GM19099 (cell line): Measurements from ENCODE around the gene BCL2L11.

Source experiments
- POLR2A ChIP-seq: IDR thresholded peaks from 3 replicates; pipeline ENCODE4 v1.6.1; 2011; ENCODE audit warnings: low read depth; ENCODE audit not compliant: insufficient read length; ENCODE audit errors: extremely low read depth

BCL2L11 gene

GRCh38 chr2:111186933-111187332, 66.2 kb downstream of the BCL2L11 start:
- TF ChIP-seq POLR2A, result no peak

DNA sequence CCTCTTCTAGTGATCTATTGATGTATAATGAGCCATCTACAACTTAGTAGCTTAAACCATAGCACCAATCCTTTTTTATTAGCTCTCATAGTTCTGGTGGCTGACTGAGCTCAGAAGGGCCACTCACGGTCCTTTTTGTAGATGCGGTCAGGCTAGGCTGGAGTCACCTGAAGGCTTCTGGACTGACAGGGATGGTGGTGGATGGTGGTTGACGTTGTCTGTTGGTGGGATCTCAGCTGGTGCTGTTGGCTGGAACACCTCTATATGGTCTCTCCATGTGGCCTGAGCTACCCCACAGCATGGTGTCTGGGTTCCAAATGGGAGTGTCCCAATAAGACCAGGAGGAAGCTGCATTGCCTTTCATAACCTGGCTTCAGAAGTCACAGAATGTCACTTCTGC, 68.0 kb downstream of the BCL2L11 start:
- no peak for TF ChIP-seq POLR2A

DNA sequence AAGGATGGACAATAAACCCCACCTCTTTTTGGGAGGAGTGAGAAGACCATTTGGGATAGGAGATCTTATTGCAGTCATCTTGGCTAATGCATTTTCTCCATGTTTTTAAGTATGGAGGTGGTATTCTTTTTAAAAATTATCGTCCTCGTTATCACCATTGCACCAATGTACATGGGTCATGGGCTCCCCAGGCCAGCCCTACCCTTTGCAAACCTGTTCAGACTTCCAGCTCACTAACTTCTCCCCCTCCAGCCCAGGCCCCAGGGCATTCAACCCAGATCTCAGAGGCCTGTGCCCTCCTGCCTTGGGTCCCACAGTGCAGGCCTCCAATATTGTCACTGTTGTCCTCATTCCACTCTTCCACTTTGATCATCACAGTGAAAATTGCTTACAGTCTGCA, 68.4 kb downstream of the BCL2L11 start:
- no peak for TF ChIP-seq POLR2A

DNA sequence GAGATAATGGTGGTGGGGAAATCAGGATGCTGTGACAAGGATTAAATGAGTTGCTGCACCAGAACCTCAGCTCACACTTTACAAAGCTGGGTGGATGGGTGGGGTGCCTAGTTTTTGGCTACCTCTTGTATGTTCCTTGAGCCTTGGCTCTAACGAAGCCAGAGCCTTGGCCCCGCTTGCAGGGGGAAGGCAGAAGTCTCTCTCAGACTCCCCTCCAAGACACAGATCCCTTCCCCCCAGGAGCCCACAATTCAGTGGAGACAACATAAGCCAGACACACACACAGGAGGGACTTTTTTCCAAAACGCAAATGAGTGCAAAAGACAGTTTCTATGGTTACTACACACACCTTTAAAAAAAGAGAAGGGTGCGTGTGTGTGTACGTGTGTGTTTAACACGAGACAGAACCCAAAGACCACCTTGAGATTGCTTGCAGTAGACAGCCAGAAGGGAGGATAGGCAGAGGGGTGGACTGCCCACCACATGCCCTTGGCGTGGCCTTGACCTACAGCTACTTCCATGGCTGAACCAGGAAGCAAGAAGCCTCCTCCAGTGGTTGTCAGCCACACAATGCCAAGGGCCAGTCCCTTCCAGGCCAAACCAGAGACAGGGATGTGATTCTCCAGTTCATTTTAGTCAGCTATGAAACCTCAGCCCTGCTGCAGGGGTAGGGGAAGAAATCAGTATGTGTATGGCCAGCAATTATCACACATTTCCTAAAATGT, 70.3 kb downstream of the BCL2L11 start:
- TF ChIP-seq POLR2A, result no peak

- TF ChIP-seq POLR2A, result no peak
Observed at GRCh38 chr2:111191877-111192276, 71.2 kb downstream of the BCL2L11 start.

DNA sequence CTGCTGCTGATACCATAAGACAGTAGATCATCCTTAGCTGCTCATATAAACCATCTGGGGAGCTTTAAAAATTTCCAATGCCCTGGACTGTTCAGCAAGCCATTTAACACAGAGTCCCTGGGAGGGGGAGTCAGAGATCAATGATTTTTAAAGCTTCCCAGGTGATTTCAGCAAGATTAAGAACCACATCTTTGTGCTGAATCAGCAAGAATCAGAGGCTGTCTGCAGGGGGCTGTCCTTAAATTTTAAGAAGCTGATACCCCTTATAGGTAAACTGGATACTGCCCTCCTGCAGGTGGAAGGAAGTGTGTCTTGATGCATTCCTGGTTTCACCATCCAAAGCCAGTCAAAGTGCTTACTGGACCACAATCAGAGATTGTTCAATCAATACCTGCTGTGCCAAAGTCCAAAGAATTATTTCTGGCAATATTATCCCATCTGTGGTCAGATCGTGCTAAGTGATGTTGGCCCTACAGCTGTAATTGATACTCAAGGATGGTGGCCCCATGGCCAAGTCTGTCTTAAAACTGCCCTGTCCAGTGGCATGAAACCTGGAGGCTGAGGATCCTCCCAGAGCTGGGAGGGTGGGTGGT, 72.2 kb downstream of the BCL2L11 start:
- TF ChIP-seq POLR2A, result no peak

DNA sequence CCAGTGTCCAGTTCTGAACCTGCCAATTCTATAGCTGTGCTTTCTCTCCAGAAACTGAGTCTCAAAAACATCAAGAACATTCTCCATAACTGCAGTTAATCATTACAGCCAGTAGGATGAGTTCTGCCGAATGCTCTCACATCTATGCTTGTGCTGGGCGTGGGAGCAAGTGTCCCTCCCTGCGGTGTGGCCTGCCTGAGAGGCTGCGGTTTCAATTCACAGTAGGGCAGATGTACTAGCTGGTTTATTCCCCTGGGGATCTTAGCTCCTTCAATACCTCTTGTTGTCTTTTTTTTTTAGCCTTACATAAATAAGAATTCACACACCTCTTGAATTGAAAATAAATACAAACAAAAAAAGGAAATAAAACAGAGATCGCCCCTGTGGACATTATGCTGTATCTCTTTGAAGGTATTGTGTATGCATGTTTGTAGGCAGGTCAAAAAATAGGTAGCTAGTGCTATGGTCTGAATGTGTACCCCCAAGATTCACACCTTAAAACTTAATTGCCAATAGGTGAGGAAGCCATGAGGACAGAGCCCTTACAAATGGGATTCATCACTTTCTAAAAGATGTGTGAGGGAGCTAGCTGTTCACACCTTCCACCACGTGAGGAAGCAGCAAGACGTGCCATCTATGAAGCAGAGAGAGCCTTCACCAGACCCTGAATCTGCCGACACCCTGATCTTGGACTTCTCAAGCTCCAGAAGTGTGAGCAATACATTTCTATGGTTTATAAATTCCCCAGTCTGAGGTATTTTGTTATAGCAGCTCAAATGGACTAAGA, 74.3 kb downstream of the BCL2L11 start:
- TF ChIP-seq POLR2A, result no peak

- no peak for TF ChIP-seq POLR2A
Observed at GRCh38 chr2:111196435-111196834, 75.7 kb downstream of the BCL2L11 start.

- TF ChIP-seq POLR2A, result no peak
Observed at GRCh38 chr2:111198701-111199100, 78.0 kb downstream of the BCL2L11 start.

DNA sequence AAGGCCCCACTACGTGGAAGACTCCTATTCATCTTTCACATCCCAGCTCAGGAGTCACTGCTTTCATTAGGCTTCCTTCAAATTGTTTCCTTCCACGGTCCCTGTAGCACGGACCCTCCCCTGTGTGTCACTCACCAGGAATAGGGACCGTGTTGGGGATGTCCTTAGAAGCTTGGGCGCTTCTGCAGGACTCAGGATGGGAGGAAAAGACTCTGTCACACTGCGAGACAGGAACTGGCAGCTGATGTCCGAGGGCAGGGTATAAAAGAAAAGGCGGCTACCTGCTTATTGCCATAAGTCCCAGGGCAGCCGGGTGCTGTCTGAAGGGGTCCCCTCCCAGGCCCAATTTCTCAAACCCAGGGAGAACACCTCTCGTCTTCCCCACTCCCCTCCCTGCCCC, 79.1 kb downstream of the BCL2L11 start:
- TF ChIP-seq POLR2A, result no peak

DNA sequence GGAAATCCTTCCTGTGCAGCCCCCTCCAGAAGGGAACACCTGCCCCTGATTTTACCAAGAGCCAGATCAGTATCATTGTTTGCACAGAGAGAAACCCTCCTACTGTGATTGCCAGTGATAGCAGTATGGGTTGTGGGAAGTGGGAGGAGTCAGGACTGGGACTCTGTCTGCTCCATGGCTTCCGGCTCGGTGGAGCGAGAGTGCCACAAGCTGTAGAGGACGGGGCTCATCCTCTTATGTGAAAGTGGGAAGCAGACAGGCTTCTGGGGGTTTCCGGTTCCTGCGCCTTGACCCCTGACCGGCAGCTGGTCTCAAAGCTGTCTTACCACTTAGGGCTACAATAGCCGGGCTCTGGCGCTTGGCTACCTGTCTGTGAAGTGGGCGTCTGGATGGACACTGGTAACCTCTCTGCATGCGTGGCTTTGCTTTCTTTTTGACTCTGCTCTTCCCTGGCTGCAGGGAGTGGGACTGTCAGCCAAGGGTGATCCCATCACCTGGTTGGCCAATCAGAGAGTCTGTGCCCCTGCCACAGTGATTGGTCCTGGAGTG, 79.7 kb downstream of the BCL2L11 start:
- TF ChIP-seq POLR2A, result no peak

DNA sequence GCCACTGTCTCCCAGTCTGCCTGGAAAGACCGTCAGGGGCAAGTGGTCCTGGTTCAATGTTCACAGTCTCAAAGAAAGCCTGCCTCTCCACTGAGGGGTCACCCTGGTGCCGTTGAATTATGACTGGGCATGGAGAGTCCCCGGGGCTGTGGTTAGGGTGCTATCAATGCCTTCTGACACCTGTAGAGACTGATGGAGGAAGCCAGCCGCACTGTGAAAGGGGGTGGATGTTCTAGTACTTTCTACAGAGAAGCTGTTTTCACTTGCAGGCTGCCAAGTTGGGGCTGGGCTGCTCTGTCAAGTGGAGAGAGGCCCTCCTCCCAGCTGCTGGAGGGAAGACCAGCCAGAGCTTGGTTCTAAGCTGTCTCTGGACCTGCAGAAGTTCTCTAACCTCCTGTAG, 80.5 kb downstream of the BCL2L11 start:
- TF ChIP-seq POLR2A, result no peak

- no peak for TF ChIP-seq POLR2A
Observed at GRCh38 chr2:111202266-111203040, 81.7 kb downstream of the BCL2L11 start.

GRCh38 chr2:111204706-111205105, 84.0 kb downstream of the BCL2L11 start:
- no peak for TF ChIP-seq POLR2A

DNA sequence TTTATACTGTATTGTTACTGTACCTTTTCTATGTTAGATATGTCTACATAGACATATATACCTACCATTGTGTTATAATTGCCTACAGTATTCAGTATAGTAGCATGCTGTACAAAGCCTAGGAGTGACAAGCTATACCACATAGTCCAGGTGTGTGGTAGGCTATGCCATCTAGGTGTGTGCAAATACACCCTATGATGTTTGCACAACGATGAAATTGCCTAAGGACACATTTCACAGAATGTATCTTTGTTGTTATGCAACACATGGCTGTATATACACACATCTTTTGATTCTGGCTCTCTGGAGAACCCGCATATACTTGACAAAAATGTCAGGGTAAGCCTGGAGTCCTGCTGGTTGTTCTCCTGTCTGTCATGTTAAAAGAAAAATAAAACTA, 85.1 kb downstream of the BCL2L11 start:
- no peak for TF ChIP-seq POLR2A
